ENCODE measurements around the gene PCNP. TPM values are rescaled to one million over a fixed set of nuclear protein-coding genes. Genes with fewer than 3 reads are reported as not detected.

Gene PCNP
- total RNA-seq, 2 donors from 2014 or later, result 192 to 214 TPM

GRCh38 chr3:101642441-101642840 is 68.5 kb downstream of the PCNP start:
- DNase-seq, result no peak
- peak overlapping the region; percentile 88 for H3K27ac Mint-ChIP-seq
- peaks cover 16% of the 10 kb centered on the region for H3K4me1 ChIP-seq (ENCODE audit: control insufficient read depth, insufficient read depth, low read length)
- H3K9me3 ChIP-seq (ENCODE audit: control insufficient read depth, low read length), result no peaks in the 10 kb centered on the region
- H3K4me3 Mint-ChIP-seq, result no peak overlapping the region
- H3K9me3 Mint-ChIP-seq, result no peaks in the 10 kb centered on the region
- no peaks in the 10 kb centered on the region for H3K36me3 ChIP-seq (ENCODE audit: control insufficient read depth, insufficient read depth, low read length)
- no peak for TF ChIP-seq CTCF (conservative IDR thresholded peaks at IDR 0.05)
- no peak overlapping the region for H3K4me3 ChIP-seq (ENCODE audit: low read length)
- H3K36me3 Mint-ChIP-seq (ENCODE audit: low read depth), result peaks cover 16% of the 10 kb centered on the region
- no peaks in the 10 kb centered on the region for H3K27me3 ChIP-seq (ENCODE audit: control insufficient read depth, insufficient read depth, low read length, poor library complexity, severe bottlenecking)
- WGBS, 2 experiments (ENCODE audit: insufficient coverage in 1 of 2, insufficient read length in 1 of 2), result 83 to 100% methylated on average over 1 to 3 of the region's 3 CpGs
- H3K9ac ChIP-seq (ENCODE audit: extremely low read depth, low read length, poor library complexity, severe bottlenecking), result peak overlapping the region; percentile 39
- H3K27me3 Mint-ChIP-seq (ENCODE audit: insufficient read depth), result no peaks in the 10 kb centered on the region
- H3K27ac ChIP-seq (ENCODE audit: low read depth, low read length), result no peak overlapping the region
- H3K4me1 Mint-ChIP-seq, result peaks cover 43% of the 10 kb centered on the region

GRCh38 chr3:101643009-101643844 is 69.2 kb downstream of the PCNP start:
- peaks cover 24% of the 10 kb centered on the region for H3K36me3 Mint-ChIP-seq (ENCODE audit: low read depth)
- no peaks in the 10 kb centered on the region for H3K9me3 ChIP-seq (ENCODE audit: control insufficient read depth, low read length)
- no peak overlapping the region for H3K4me3 ChIP-seq (ENCODE audit: low read length)
- H3K4me1 ChIP-seq (ENCODE audit: control insufficient read depth, insufficient read depth, low read length), result peaks cover 15% of the 10 kb centered on the region
- H3K36me3 ChIP-seq (ENCODE audit: control insufficient read depth, insufficient read depth, low read length), result peaks cover 3% of the 10 kb centered on the region
- no peak overlapping the region for H3K9ac ChIP-seq (ENCODE audit: extremely low read depth, low read length, poor library complexity, severe bottlenecking)
- H3K27ac ChIP-seq (ENCODE audit: low read depth, low read length), result no peak overlapping the region
- no peak for DNase-seq
- peak overlapping the region; percentile 62 for H3K27ac Mint-ChIP-seq
- WGBS, 2 experiments (ENCODE audit: insufficient coverage in 1 of 2, insufficient read length in 1 of 2), result 85 to 93% methylated on average over 4 to 8 of the region's 8 CpGs
- no peaks in the 10 kb centered on the region for H3K27me3 Mint-ChIP-seq (ENCODE audit: insufficient read depth)
- H3K4me1 Mint-ChIP-seq, result peaks cover 35% of the 10 kb centered on the region
- TF ChIP-seq CTCF (conservative IDR thresholded peaks at IDR 0.05), result no peak
- no peaks in the 10 kb centered on the region for H3K9me3 Mint-ChIP-seq
- H3K4me3 Mint-ChIP-seq, result no peak overlapping the region
- no peaks in the 10 kb centered on the region for H3K27me3 ChIP-seq (ENCODE audit: control insufficient read depth, insufficient read depth, low read length, poor library complexity, severe bottlenecking)

Other genes starting within 250 kb of the PCNP start
- gene SENP7, start 61.0 kb upstream of the PCNP start, total RNA-seq, result 10 to 100 TPM; 19.3 to 22.1 TPM
- gene TRMT10C, start 12.3 kb upstream of the PCNP start, total RNA-seq, result 10 to 100 TPM; 41.4 to 41.8 TPM
- gene ZBTB11, start 103.0 kb downstream of the PCNP start, total RNA-seq, result 10 to 100 TPM; 16.8 to 20.9 TPM
- gene RPL24, start 112.5 kb downstream of the PCNP start, total RNA-seq, result 1,000 to 10,000 TPM; 1,708 to 1,749 TPM
- 10 to 100 TPM; 13.7 to 21.3 TPM for gene CEP97, start 150.4 kb downstream of the PCNP start, total RNA-seq
- 1 to 10 TPM; 6.9 to 7.7 TPM for gene NXPE3, start 205.0 kb downstream of the PCNP start, total RNA-seq